ENCODE data around the gene THEMIS.

GRCh38 chr6:127796713-127797112 is 104.1 kb downstream of the THEMIS start:
- no peak for TF ChIP-seq POLR2AphosphoS5 (IDR thresholded peaks at IDR 0.05; ENCODE audit: low read depth)
- no peak for TF ChIP-seq CTCF (conservative IDR thresholded peaks at IDR 0.05; ENCODE audit: low read depth in 2 of 2)
- TF ChIP-seq EZH2 (IDR thresholded peaks at IDR 0.05; ENCODE audit: low read depth, unreplicated experiment) = no peak
- no peak for TF ChIP-seq CREB1 (CRISPR knock-in tag; IDR thresholded peaks at IDR 0.05; ENCODE audit: low read depth)
